Measurements from ENCODE around the gene BRD4. TPM values are rescaled to one million over a fixed set of nuclear protein-coding genes. Genes with fewer than 3 reads are reported as not detected.

The BRD4 gene
- total and polyA plus RNA-seq, 2 of the 13 experiments (the other 11 are each of a cell fraction or from before 2014, with no cell fraction given) = 10.5 to 11.4 TPM

- TF ChIP-seq PAXIP1 (CRISPR knock-in tag; conservative IDR thresholded peaks at IDR 0.05) = peak; percentile 49; the same call in 1 of the 2 replicates
- TF ChIP-seq RXRA (CRISPR knock-in tag; IDR thresholded peaks at IDR 0.05) = peak; percentile 41
- TF ChIP-seq XRCC5 (optimal IDR thresholded peaks at IDR 0.05; ENCODE audit: low read length) = peak; percentile 16
- TF ChIP-seq AHR (CRISPR knock-in tag; IDR thresholded peaks at IDR 0.05) = no peak
- TF ChIP-seq SMC3 (IDR thresholded peaks at IDR 0.05; ENCODE audit: low read length) = no peak
- no peak for TF ChIP-seq ZMAT3 (CRISPR knock-in tag; conservative IDR thresholded peaks at IDR 0.05)
- TF ChIP-seq HNRNPL (IDR thresholded peaks at IDR 0.05; ENCODE audit: low read depth, low read length) = 0 out of 2 replicates have a peak, but pooled peaks have one; percentile 49
- TF ChIP-seq ZNF549 (CRISPR knock-in tag; IDR thresholded peaks at IDR 0.05) = no peak
- no peak for TF ChIP-seq ZNF350 (CRISPR knock-in tag; IDR thresholded peaks at IDR 0.05; ENCODE audit: borderline replicate concordance, low read depth)
- TF ChIP-seq ZBTB20 (CRISPR knock-in tag; IDR thresholded peaks at IDR 0.05; ENCODE audit: borderline replicate concordance, low read depth) = 0 out of 2 replicates have a peak, but pooled peaks have one; percentile 40
- TF ChIP-seq REPIN1 (CRISPR knock-in tag; IDR thresholded peaks at IDR 0.05; ENCODE audit: borderline replicate concordance, low read depth) = no peak
- peak; percentile 58 for TF ChIP-seq RBM22 (optimal IDR thresholded peaks at IDR 0.05; ENCODE audit: low read length)
- TF ChIP-seq ZFX (CRISPR knock-in tag; IDR thresholded peaks at IDR 0.05; ENCODE audit: low read depth) = 0 out of 2 replicates have a peak, but pooled peaks have one; percentile 21
- no peak for TF ChIP-seq ZNF580 (CRISPR knock-in tag; IDR thresholded peaks at IDR 0.05; ENCODE audit: borderline replicate concordance, low read depth)
- no peak for TF ChIP-seq LCORL (IDR thresholded peaks at IDR 0.05)
- peak; percentile 31; the same call in 1 of the 2 replicates for TF ChIP-seq LCORL (CRISPR knock-in tag; IDR thresholded peaks at IDR 0.05)
- TF ChIP-seq ZNF687 (CRISPR knock-in tag; IDR thresholded peaks at IDR 0.05) = peak; percentile 77
- TF ChIP-seq TERF1 (CRISPR knock-in tag; IDR thresholded peaks at IDR 0.05) = no peak
- TF ChIP-seq SAP130 (CRISPR knock-in tag; IDR thresholded peaks at IDR 0.05; ENCODE audit: low read depth) = peak; percentile 38; the same call in 1 of the 2 replicates
- peak; percentile 68; the same call in 1 of the 2 replicates for TF ChIP-seq HDAC2 (CRISPR knock-in tag; IDR thresholded peaks at IDR 0.05)
- no peak for TF ChIP-seq DNMT3B (CRISPR knock-in tag; conservative IDR thresholded peaks at IDR 0.05)
Observed at GRCh38 chr19:15247107-15248014, 85.0 kb downstream of the BRD4 start (continued).
